Measurements from ENCODE around the gene WHRN.

WHRN gene

GRCh38 chr9:114395768-114396167 is 109.5 kb downstream of the WHRN start:
- DNase-seq, result no peak

- DNase-seq, result no peak
Observed at GRCh38 chr9:114395334-114395617, 110.0 kb downstream of the WHRN start.

- DNase-seq, result peak; percentile 43
Observed at GRCh38 chr9:114394523-114395333, 110.5 kb downstream of the WHRN start.

- DNase-seq, result peak; percentile 82
Observed at GRCh38 chr9:114392749-114393112, 112.5 kb downstream of the WHRN start.

- DNase-seq, result no peak
Observed at GRCh38 chr9:114390952-114391351, 114.3 kb downstream of the WHRN start.

- peak; percentile 49 for DNase-seq
Observed at GRCh38 chr9:114389612-114390368, 115.5 kb downstream of the WHRN start.

GRCh38 chr9:114388764-114389375 is 116.4 kb downstream of the WHRN start:
- no peak for DNase-seq

GRCh38 chr9:114388357-114388682 is 117.0 kb downstream of the WHRN start:
- DNase-seq, result no peak

GRCh38 chr9:114387680-114388356 is 117.5 kb downstream of the WHRN start, which contains the start of gene AKNA:
Gene AKNA (minus strand): TSS chr9:114387982. CDS start chr9:114381333, 6,649 bp downstream.
- peak; percentile 92 for DNase-seq

- DNase-seq, result peak; percentile 34
Observed at GRCh38 chr9:114386886-114387679, 118.2 kb downstream of the WHRN start.

- no peak for DNase-seq
Observed at GRCh38 chr9:114386361-114386885, 118.8 kb downstream of the WHRN start.

- peak; percentile 94 for DNase-seq
Observed at GRCh38 chr9:114385397-114386181, 119.7 kb downstream of the WHRN start.

- no peak for DNase-seq
Observed at GRCh38 chr9:114384836-114385396, 120.4 kb downstream of the WHRN start.

GRCh38 chr9:114384341-114384740 is 120.9 kb downstream of the WHRN start:
- DNase-seq, result no peak

- DNase-seq, result peak; percentile 20
Observed at GRCh38 chr9:114383521-114384231, 121.6 kb downstream of the WHRN start.

- DNase-seq, result peak; percentile 68
Observed at GRCh38 chr9:114382699-114383520, 122.4 kb downstream of the WHRN start.

- DNase-seq, result no peak
Observed at GRCh38 chr9:114378883-114379282, 126.4 kb downstream of the WHRN start.

GRCh38 chr9:114378016-114378415 is 127.3 kb downstream of the WHRN start:
- no peak for DNase-seq
